Uterus (tissue), 4 donors: Measurements from ENCODE around the gene HOXB4. TPM values are rescaled to one million over a fixed set of nuclear protein-coding genes. Genes with fewer than 3 reads are reported as not detected.

Source experiments
- DNase-seq, 2 donors: peaks; one replicate each; pipeline ENCODE4 v3.0.0-alpha.2; 2019 to 2020
- H3K27ac ChIP-seq, 2 donors: fragments of 200-600 bp; sonication (generic); 1 replicate in 1 of 2; 2 replicates in 1 of 2; pipeline ENCODE4 v1.5.1; 2016 to 2018
- H3K27me3 ChIP-seq, 2 donors: fragments of 200-600 bp; sonication (generic); one replicate each; pipeline ENCODE4 v1.5.1; 2018 to 2019; ENCODE audit warnings: control low read depth in 1 of 2
- H3K36me3 ChIP-seq, 2 donors: fragments of 200-600 bp; sonication (generic); one replicate each; pipeline ENCODE4 v1.5.1; 2019; ENCODE audit warnings: control low read depth in 1 of 2
- H3K4me1 ChIP-seq, 2 donors: fragments of 200-600 bp; sonication (generic); one replicate each; pipeline ENCODE4 v1.5.1; 2018 to 2019; ENCODE audit warnings: control low read depth in 1 of 2
- H3K4me3 ChIP-seq, 2 donors: fragments of 200-600 bp; sonication (generic); 1 replicate in 1 of 2; 2 replicates in 1 of 2; pipeline ENCODE4 v1.5.1; 2018 to 2019; ENCODE audit warnings: mild to moderate bottlenecking in 1 of 2
- H3K9me3 ChIP-seq, 2 donors: fragments of 200-600 bp; sonication (generic); one replicate each; pipeline ENCODE4 v1.5.1; 2019; ENCODE audit warnings: control low read depth in 1 of 2
- POLR2A ChIP-seq, 2 donors: fragments of 450-650 bp; IDR thresholded peaks; one replicate each; pipeline ENCODE4 v1.6.1; 2016; ENCODE audit warnings: antibody characterized with exemption in 2 of 2, mild to moderate bottlenecking in 1 of 2, moderate library complexity in 1 of 2
- intact Hi-C: fragments of 100-400 bp; cut with DNase I; formaldehyde crosslinking; loops from one replicate; pipeline ENCODE4 v1.15.1; 2023; ENCODE audit warnings: low total_unique reads
- total RNA-seq, 4 donors: library from RNA; depleted of rRNA in 3 of 4; stranded (reverse); fragments of >200 nt in 3 of 4; gene quantifications; one replicate each; pipeline versions ENCODE4 v1.1.0 to v1.2.4, GENCODE V29; 2014 to 2023
- TF ChIP-seq, protein P1 (sequence below), 4 experiments: fragments of 200-600 bp in 2 of 4; fragments of 450-650 bp in 2 of 4; sonication (generic) in 2 of 4; IDR thresholded peaks; one replicate each; pipeline ENCODE4 v1.5.1; 2016 to 2019; ENCODE audit warnings: antibody characterized with exemption in 4 of 4, mild to moderate bottlenecking in 2 of 4, moderate library complexity in 1 of 4
- donor health status: DM: yes; HTN: yes; CAD: no.

Gene HOXB4
- total RNA-seq, 4 donors from 2014 or later, result 0.88 to 6.9 (median 5.5) TPM; not detected in 1

DNA sequence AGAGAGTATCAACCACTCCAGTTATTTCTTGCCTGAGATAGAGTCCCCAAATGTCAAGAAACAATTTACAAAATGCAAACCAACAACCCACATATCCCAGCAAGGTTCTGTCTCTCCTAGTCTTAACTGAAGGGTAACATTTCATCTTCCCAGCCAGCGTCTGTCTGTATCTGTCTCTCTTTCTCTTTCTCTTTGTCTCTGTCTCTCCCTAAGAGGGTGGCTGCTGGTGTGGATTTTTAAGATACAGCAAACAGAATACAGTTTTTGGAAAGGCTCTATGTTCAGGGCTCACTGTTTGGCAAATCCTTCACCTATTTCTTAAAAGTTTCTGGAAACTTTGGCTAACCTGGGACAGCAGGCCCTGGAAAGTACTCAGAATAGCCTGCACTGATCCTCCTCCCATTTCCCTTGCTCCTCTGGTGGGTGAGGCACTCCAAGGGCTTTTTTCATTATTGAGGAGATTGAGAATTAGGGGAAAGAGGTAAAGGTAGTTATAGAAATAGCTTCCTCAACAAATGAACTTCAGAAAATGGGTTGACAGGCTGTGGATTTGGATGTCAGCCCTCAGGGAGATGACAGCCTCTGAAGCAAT is 6.2 kb downstream of the HOXB4 start:
- Histone ChIP-seq H3K9me3 (no peaks in the 10 kb centered on the region), H3K4me3 (no peak overlapping the region), H3K27me3 (peaks cover 0 to 27% of the 10 kb centered on the region in 2 donors), H3K4me1 (peaks cover 0 to 4% of the 10 kb centered on the region in 2 donors), H3K27ac (peak overlapping the region in 1 of 2 donors; percentile 34), H3K36me3 (no peaks in the 10 kb centered on the region)
- no peak for DNase-seq
- intact Hi-C loops, result no loop called here
- TF ChIP-seq POLR2A (IDR thresholded peaks at IDR 0.05), result no peak
- TF ChIP-seq, protein P1, sequence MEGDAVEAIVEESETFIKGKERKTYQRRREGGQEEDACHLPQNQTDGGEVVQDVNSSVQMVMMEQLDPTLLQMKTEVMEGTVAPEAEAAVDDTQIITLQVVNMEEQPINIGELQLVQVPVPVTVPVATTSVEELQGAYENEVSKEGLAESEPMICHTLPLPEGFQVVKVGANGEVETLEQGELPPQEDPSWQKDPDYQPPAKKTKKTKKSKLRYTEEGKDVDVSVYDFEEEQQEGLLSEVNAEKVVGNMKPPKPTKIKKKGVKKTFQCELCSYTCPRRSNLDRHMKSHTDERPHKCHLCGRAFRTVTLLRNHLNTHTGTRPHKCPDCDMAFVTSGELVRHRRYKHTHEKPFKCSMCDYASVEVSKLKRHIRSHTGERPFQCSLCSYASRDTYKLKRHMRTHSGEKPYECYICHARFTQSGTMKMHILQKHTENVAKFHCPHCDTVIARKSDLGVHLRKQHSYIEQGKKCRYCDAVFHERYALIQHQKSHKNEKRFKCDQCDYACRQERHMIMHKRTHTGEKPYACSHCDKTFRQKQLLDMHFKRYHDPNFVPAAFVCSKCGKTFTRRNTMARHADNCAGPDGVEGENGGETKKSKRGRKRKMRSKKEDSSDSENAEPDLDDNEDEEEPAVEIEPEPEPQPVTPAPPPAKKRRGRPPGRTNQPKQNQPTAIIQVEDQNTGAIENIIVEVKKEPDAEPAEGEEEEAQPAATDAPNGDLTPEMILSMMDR (IDR thresholded peaks at IDR 0.05), result no peak

GRCh38 chr17:48571024-48571818 is 6.9 kb downstream of the HOXB4 start:
- TF ChIP-seq POLR2A (IDR thresholded peaks at IDR 0.05), result no peak
- TF ChIP-seq, protein P1 (IDR thresholded peaks at IDR 0.05), result no peak
- intact Hi-C loops, result no loop called here
- Histone ChIP-seq H3K27me3 (peaks cover 0 to 24% of the 10 kb centered on the region in 2 donors), H3K9me3 (no peaks in the 10 kb centered on the region), H3K4me3 (no peak overlapping the region), H3K27ac (peak overlapping the region in 1 of 2 donors; percentile 34), H3K4me1 (no peaks in the 10 kb centered on the region), H3K36me3 (no peaks in the 10 kb centered on the region)
- no peak for DNase-seq

- Histone ChIP-seq H3K4me1 (no peaks in the 10 kb centered on the region), H3K27me3 (peaks cover 0 to 19% of the 10 kb centered on the region in 2 donors), H3K27ac (peak overlapping the region in 1 of 2 donors; percentile 24), H3K4me3 (no peak overlapping the region), H3K9me3 (no peaks in the 10 kb centered on the region), H3K36me3 (no peaks in the 10 kb centered on the region)
- TF ChIP-seq, protein P1 (IDR thresholded peaks at IDR 0.05), result no peak
- TF ChIP-seq POLR2A (IDR thresholded peaks at IDR 0.05), result no peak
- no peak for DNase-seq
- intact Hi-C loops, result no loop called here
Measured at GRCh38 chr17:48570325-48571023, 7.7 kb downstream of the HOXB4 start.

DNA sequence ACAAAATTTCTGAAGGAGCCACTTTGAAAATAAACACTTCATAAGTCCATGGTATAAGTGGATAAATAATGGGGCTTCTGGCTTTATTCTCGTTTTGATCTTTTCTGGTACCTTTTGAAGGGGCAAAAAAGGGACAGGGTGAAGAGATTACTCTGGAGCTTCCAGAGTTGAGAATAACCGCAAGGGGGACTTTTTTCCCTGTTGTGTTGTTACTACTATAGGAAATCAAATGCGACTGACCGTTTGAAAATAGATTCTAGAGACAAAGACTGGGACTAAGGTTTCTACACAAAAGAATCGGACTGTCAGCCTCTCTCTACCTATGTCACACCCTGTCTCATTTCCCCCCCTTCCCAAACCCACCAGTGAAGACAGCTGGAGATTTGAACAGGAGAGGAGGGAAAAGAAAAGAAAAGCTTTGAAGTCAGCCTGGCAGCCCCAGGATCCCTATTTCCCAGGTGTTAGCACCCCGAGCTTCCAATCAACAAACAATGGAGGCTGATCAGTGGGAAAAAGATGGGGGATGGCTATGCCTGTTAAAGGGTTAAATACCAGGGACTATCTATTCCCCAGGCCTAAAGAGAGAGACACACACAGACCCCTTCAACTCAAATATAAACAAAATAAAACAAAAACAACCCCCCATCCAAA is 8.4 kb downstream of the HOXB4 start:
- no peak overlapping the region for H3K4me3 ChIP-seq
- TF ChIP-seq, protein P1 (IDR thresholded peaks at IDR 0.05), result no peak
- no peak for TF ChIP-seq POLR2A (IDR thresholded peaks at IDR 0.05)
- H3K27ac ChIP-seq, result peak overlapping the region in 1 of 2 donors; percentile 24
- H3K27me3 ChIP-seq, result peaks cover 0 to 19% of the 10 kb centered on the region in 2 donors
- no peaks in the 10 kb centered on the region for H3K9me3 ChIP-seq
- intact Hi-C loops, result no loop called here
- no peaks in the 10 kb centered on the region for H3K4me1 ChIP-seq
- H3K36me3 ChIP-seq, result no peaks in the 10 kb centered on the region
- no peak for DNase-seq
